ENCODE measurements around the gene GRIFIN. TPM values are rescaled to one million over a fixed set of nuclear protein-coding genes. Genes with fewer than 3 reads are reported as not detected.

Gene GRIFIN
- total RNA-seq, 2 donors from 2014 or later: not detected

- H3K27me3 ChIP-seq: no peaks in the 10 kb centered on the region
- no peak for DNase-seq
- no peak overlapping the region for H3K4me3 ChIP-seq
- H3K4me1 ChIP-seq: no peaks in the 10 kb centered on the region
- no peak overlapping the region for H3K9ac ChIP-seq (ENCODE audit: low read depth in 2 of 2, low read length in 2 of 2)
- H3K27ac ChIP-seq: no peak overlapping the region
- TF ChIP-seq, protein P1, sequence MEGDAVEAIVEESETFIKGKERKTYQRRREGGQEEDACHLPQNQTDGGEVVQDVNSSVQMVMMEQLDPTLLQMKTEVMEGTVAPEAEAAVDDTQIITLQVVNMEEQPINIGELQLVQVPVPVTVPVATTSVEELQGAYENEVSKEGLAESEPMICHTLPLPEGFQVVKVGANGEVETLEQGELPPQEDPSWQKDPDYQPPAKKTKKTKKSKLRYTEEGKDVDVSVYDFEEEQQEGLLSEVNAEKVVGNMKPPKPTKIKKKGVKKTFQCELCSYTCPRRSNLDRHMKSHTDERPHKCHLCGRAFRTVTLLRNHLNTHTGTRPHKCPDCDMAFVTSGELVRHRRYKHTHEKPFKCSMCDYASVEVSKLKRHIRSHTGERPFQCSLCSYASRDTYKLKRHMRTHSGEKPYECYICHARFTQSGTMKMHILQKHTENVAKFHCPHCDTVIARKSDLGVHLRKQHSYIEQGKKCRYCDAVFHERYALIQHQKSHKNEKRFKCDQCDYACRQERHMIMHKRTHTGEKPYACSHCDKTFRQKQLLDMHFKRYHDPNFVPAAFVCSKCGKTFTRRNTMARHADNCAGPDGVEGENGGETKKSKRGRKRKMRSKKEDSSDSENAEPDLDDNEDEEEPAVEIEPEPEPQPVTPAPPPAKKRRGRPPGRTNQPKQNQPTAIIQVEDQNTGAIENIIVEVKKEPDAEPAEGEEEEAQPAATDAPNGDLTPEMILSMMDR (IDR thresholded peaks at IDR 0.05): no peak
- no peaks in the 10 kb centered on the region for H3K9me3 ChIP-seq
- H3K36me3 ChIP-seq: no peaks in the 10 kb centered on the region
- intact Hi-C loops (cut with DNase I): no loop called here
These were observed 31.7 kb downstream of the GRIFIN start for GRCh38 chr7:2444476-2444875.

- intact Hi-C loops (cut with DNase I): no loop called here
- Histone ChIP-seq H3K27me3 (no peaks in the 10 kb centered on the region), H3K4me1 (no peaks in the 10 kb centered on the region), H3K36me3 (no peaks in the 10 kb centered on the region), H3K27ac (no peak overlapping the region), H3K4me3 (no peak overlapping the region), H3K9me3 (no peaks in the 10 kb centered on the region), H3K9ac (ENCODE audit: low read depth in 2 of 2, low read length in 2 of 2) (no peak overlapping the region)
- no peak for DNase-seq
- TF ChIP-seq, protein P1 (IDR thresholded peaks at IDR 0.05): no peak
These were observed 32.7 kb downstream of the GRIFIN start for GRCh38 chr7:2443491-2443890.

GRCh38 chr7:2441430-2442058, 34.7 kb downstream of the GRIFIN start:
- Histone ChIP-seq H3K9me3 (no peaks in the 10 kb centered on the region), H3K27ac (no peak overlapping the region), H3K9ac (ENCODE audit: low read depth in 2 of 2, low read length in 2 of 2) (no peak overlapping the region), H3K36me3 (no peaks in the 10 kb centered on the region), H3K4me3 (no peak overlapping the region), H3K4me1 (no peaks in the 10 kb centered on the region), H3K27me3 (no peaks in the 10 kb centered on the region)
- intact Hi-C loops (cut with DNase I): no loop called here
- no peak for DNase-seq
- TF ChIP-seq, protein P1 (IDR thresholded peaks at IDR 0.05): no peak

- DNase-seq: no peak
- Histone ChIP-seq H3K9me3 (no peaks in the 10 kb centered on the region), H3K27ac (no peak overlapping the region), H3K4me3 (no peak overlapping the region), H3K9ac (ENCODE audit: low read depth in 2 of 2, low read length in 2 of 2) (no peak overlapping the region), H3K36me3 (no peaks in the 10 kb centered on the region), H3K4me1 (no peaks in the 10 kb centered on the region), H3K27me3 (no peaks in the 10 kb centered on the region)
- intact Hi-C loops (cut with DNase I): no loop called here
- TF ChIP-seq, protein P1 (IDR thresholded peaks at IDR 0.05): no peak
These were observed 35.5 kb downstream of the GRIFIN start for GRCh38 chr7:2440608-2441245.

- Histone ChIP-seq H3K4me1 (no peaks in the 10 kb centered on the region), H3K4me3 (no peak overlapping the region), H3K27me3 (no peaks in the 10 kb centered on the region), H3K9me3 (no peaks in the 10 kb centered on the region), H3K9ac (ENCODE audit: low read depth in 2 of 2, low read length in 2 of 2) (no peak overlapping the region), H3K27ac (no peak overlapping the region), H3K36me3 (no peaks in the 10 kb centered on the region)
- DNase-seq: no peak
- TF ChIP-seq, protein P1 (IDR thresholded peaks at IDR 0.05): no peak
- intact Hi-C loops (cut with DNase I): no loop called here
These were observed 37.4 kb downstream of the GRIFIN start for GRCh38 chr7:2438775-2439174.

All from colonic mucosa (tissue), 4 donors.